Activated naive CD8-positive, alpha-beta T cell treated with anti-CD3 and anti-CD28 coated beads for 36 hours (primary cell): Measurements from ENCODE around the gene IKZF1. TPM values are rescaled to one million over a fixed set of nuclear protein-coding genes. Genes with fewer than 3 reads are reported as not detected.

ENCODE experiments used
- total RNA-seq, 2 experiments: library from RNA; stranded (reverse); gene quantifications; one replicate each; pipeline ENCODE4 v1.2.3, GENCODE V29; 2021

Gene IKZF1
- total RNA-seq, 2 experiments from 2014 or later, result 220 to 225 TPM

Other genes with a start within 250 kb of the IKZF1 start
- under 1 TPM in 1 of 2 experiments, not detected in 1; 0.37 TPM for gene ZPBP, start 211.5 kb upstream of the IKZF1 start, total RNA-seq
- 10 to 100 TPM; 47.5 to 47.6 TPM for gene FIGNL1, start 145.6 kb downstream of the IKZF1 start, total RNA-seq